VCaP (cell line): ENCODE measurements around the gene C9orf43.

Experiments used
- H3K27ac ChIP-seq: fragments of 450-650 bp; 2 replicates; pipeline ENCODE4 v1.5.1; 2017
- CTCF ChIP-seq: fragments of 450-650 bp; conservative IDR thresholded peaks from 2 replicates; pipeline ENCODE4 v1.5.1; 2017; ENCODE audit warnings: mild to moderate bottlenecking, moderate library complexity

C9orf43 gene

GRCh38 chr9:113388833-113389232, 21.7 kb upstream of the C9orf43 start:
- TF ChIP-seq CTCF, result no peak

DNA sequence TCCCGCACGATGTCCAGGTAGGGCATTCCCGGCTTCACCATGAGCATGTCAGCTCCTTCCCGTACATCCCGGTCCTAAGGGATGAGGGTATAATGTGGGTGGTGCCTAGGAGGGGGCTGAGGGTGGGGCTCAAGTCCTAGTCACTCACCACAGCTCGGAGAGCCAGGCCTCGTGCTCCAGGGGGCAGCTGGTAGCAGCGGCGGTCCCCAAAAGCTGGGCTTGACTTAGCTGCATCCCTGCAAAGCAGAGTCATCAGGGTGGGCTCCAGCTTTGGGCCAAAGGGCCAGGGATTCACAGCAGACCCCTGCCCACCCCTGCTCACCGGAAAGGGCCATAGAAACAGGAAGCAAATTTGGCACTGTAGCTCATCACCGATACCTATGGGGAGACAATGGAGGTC, 21.1 kb upstream of the C9orf43 start:
- TF ChIP-seq CTCF, result no peak
- H3K27ac ChIP-seq, result no peak overlapping the region

More at GRCh38 chr9:113388833-113389232, 21.7 kb upstream of the C9orf43 start:
- 0 out of 2 replicates have a peak overlapping the region, but pooled peaks have one; percentile 71 for H3K27ac ChIP-seq

DNA sequence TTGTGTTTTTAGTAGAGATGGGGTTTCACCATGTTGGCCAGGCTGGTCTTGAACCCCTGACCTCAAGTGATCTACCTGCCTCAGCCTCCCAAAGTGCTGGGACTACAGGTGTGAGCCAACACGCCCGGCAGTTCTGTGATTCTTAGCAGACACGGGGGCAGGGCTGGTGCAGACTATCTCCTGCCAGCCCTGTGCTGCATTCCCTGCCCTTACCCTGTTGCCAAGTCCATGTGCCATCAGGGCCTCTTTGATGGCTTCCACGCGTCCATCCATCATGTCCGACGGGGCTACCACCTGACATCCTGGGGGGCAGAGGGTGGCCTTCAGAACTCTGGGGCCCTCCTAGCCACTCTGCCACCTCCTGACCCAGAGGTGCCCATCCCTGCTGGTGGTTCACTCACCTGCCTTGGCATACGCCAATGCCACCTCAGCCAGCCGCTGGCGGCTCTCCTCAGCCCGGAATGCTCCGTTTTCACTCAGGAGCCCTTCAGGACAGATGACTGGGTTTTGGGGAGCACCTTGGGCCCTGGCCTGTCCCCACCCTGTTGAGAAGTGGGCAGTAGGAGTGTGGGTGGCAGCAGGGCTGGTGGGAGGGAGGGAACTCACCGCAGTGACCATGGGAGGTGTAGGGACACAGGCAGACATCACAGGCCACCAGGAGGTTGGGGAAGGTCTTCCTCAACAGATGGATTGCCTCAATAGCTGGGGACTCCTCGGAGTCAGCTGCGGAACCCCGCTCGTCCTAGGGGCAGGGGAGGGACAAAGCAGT, 20.2 kb upstream of the C9orf43 start:
- TF ChIP-seq CTCF, result no peak

DNA sequence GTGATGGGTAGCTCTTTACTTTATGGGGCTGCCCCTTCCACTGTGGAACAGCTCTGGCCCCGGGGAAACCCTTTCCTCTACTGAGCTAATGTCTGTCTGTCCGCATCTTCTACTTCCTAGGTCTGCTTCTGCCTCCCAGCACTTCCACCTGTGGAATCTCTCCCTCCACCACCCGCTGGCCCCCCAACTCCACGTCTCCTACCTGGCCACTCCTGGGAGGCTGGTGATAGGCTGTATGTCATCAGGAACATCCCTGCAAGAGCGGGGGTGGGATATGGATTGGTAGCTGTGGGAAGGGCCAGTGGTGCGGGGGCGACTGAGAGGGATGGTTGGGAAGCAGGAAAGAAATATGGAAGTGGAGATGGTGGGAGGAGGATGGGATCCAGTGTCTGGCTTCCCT, 18.6 kb upstream of the C9orf43 start:
- no peak overlapping the region for H3K27ac ChIP-seq
- TF ChIP-seq CTCF, result no peak

More for the DNA sequence above, 20.2 kb upstream of the C9orf43 start:
- H3K27ac ChIP-seq, result no peak overlapping the region

- H3K27ac ChIP-seq, result no peak overlapping the region
- no peak for TF ChIP-seq CTCF
These were observed 17.3 kb upstream of the C9orf43 start for GRCh38 chr9:113393281-113393680.

DNA sequence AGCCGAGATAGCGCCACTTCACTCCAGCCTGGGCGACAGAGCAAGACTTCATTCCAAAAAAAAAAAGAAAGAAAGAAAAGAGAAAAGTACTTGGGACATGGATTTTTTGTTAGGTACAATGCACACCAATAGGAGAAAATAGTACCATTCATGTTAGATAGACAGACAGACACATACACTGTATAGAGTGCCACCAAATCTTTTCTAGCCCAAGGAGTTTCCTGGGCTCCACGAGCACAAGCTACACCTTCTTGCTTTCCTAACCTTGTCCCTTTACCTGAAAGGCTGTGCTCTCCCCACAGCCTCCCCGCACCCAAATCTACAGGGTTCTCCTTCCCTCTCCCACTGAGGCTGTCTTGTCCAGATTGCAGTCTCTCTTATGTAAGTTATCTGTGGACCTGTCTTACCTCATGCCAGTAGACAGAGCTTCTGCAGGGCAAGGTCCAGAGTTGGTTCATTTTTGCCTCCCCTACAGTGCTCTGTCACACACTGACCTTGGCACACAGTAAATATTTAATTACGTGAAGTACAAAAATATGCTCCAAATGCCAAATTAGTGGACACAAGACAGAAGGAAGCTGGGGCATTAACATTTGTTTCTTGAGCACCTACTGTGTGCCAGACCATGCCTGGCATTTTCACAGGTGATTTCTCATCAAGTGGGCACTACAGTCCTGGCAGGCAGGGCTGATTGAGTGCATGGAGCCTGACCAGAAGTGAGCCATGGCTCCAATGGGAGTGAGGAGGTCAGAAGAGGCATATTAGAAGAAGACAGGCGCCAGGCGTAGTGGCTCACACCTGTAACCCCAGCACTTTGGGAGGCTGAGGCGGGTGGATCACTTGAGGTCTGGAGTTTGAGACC, 15.3 kb upstream of the C9orf43 start:
- no peak overlapping the region for H3K27ac ChIP-seq
- TF ChIP-seq CTCF, result no peak

GRCh38 chr9:113397203-113397631, 13.3 kb upstream of the C9orf43 start:
- no peak for TF ChIP-seq CTCF
- no peak overlapping the region for H3K27ac ChIP-seq
